NT2/D1 (cell line): Measurements from ENCODE around the gene CLSTN2.

Source experiments
- SUZ12 ChIP-seq: IDR thresholded peaks from 2 replicates; pipeline ENCODE4 v1.6.1; 2011; ENCODE audit not compliant: insufficient read length, insufficient read depth; ENCODE audit errors: extremely low read depth
- YY1 ChIP-seq: IDR thresholded peaks from 2 replicates; pipeline ENCODE4 v1.6.1; 2011; ENCODE audit not compliant: insufficient read length, insufficient read depth
- ZNF274 ChIP-seq: IDR thresholded peaks from 2 replicates; pipeline ENCODE4 v1.6.1; 2011; ENCODE audit warnings: mild to moderate bottlenecking, low read depth, low read length

DNA sequence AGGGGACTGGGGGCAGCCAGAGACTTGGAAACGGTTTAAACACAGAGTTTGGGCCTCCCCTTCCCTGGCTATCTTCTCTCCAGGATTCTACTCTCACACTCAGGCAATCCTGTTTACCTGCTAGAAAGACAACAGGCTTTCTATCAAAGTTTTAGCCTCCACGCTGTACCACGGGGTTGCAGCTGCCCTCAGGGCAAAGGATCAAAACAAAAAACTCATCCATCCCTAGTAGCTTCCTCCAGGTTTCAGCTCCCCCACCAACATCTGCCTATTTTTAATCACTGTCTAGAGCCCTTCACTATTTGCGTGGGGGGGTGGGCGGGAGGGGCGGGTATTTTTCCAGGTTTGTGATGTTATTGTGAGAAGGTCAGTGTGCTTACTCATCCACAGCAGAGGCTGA, 456.1 kb downstream of the CLSTN2 start:
- TF ChIP-seq YY1 = no peak
- TF ChIP-seq SUZ12 = no peak
- no peak for TF ChIP-seq ZNF274
